OCI-LY3 (cell line): ENCODE results near the gene PEX12.

Experiments
- EZH2phosphoT487 ChIP-seq: fragments of 200-600 bp; shearing (Covaris generic); IDR thresholded peaks from 2 replicates; pipeline ENCODE4 v1.6.1; 2018; ENCODE audit warnings: antibody characterized with exemption, mixed run types, low read depth
- TF ChIP-seq, protein P1 (sequence below): fragments of 200-600, 300-600 bp; sonication (generic); IDR thresholded peaks from 2 replicates; pipeline ENCODE4 v1.5.1; 2014; ENCODE audit warnings: antibody characterized with exemption, low read length, low read depth

- TF ChIP-seq, protein P1, sequence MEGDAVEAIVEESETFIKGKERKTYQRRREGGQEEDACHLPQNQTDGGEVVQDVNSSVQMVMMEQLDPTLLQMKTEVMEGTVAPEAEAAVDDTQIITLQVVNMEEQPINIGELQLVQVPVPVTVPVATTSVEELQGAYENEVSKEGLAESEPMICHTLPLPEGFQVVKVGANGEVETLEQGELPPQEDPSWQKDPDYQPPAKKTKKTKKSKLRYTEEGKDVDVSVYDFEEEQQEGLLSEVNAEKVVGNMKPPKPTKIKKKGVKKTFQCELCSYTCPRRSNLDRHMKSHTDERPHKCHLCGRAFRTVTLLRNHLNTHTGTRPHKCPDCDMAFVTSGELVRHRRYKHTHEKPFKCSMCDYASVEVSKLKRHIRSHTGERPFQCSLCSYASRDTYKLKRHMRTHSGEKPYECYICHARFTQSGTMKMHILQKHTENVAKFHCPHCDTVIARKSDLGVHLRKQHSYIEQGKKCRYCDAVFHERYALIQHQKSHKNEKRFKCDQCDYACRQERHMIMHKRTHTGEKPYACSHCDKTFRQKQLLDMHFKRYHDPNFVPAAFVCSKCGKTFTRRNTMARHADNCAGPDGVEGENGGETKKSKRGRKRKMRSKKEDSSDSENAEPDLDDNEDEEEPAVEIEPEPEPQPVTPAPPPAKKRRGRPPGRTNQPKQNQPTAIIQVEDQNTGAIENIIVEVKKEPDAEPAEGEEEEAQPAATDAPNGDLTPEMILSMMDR = no peak
- no peak for TF ChIP-seq EZH2phosphoT487
These were observed 18.3 kb upstream of the PEX12 start for GRCh38 chr17:35596530-35597233.
